Uterus (tissue), 4 donors: ENCODE results near the gene FAM90A1. TPM values are rescaled to one million over a fixed set of nuclear protein-coding genes. Genes with fewer than 3 reads are reported as not detected.
"Not testable (repeated sequence)": the region's sequence is repeated elsewhere in the genome, so short reads cannot be mapped to it uniquely, and the experiment has no call there.

Source experiments
- DNase-seq, 2 donors: peaks; one replicate each; pipeline ENCODE4 v3.0.0-alpha.2; 2019 to 2020
- H3K27ac ChIP-seq, 2 donors: fragments of 200-600 bp; sonication (generic); 1 replicate in 1 of 2; 2 replicates in 1 of 2; pipeline ENCODE4 v1.5.1; 2016 to 2018
- H3K27me3 ChIP-seq, 2 donors: fragments of 200-600 bp; sonication (generic); one replicate each; pipeline ENCODE4 v1.5.1; 2018 to 2019; ENCODE audit warnings: control low read depth in 1 of 2
- H3K36me3 ChIP-seq, 2 donors: fragments of 200-600 bp; sonication (generic); one replicate each; pipeline ENCODE4 v1.5.1; 2019; ENCODE audit warnings: control low read depth in 1 of 2
- H3K4me1 ChIP-seq, 2 donors: fragments of 200-600 bp; sonication (generic); one replicate each; pipeline ENCODE4 v1.5.1; 2018 to 2019; ENCODE audit warnings: control low read depth in 1 of 2
- H3K4me3 ChIP-seq, 2 donors: fragments of 200-600 bp; sonication (generic); 1 replicate in 1 of 2; 2 replicates in 1 of 2; pipeline ENCODE4 v1.5.1; 2018 to 2019; ENCODE audit warnings: mild to moderate bottlenecking in 1 of 2
- H3K9me3 ChIP-seq, 2 donors: fragments of 200-600 bp; sonication (generic); one replicate each; pipeline ENCODE4 v1.5.1; 2019; ENCODE audit warnings: control low read depth in 1 of 2
- POLR2A ChIP-seq, 2 donors: fragments of 450-650 bp; IDR thresholded peaks; one replicate each; pipeline ENCODE4 v1.6.1; 2016; ENCODE audit warnings: antibody characterized with exemption in 2 of 2, mild to moderate bottlenecking in 1 of 2, moderate library complexity in 1 of 2
- intact Hi-C: fragments of 100-400 bp; cut with DNase I; formaldehyde crosslinking; loops from one replicate; pipeline ENCODE4 v1.15.1; 2023; ENCODE audit warnings: low total_unique reads
- total RNA-seq, 4 donors: library from RNA; depleted of rRNA in 3 of 4; stranded (reverse); fragments of >200 nt in 3 of 4; gene quantifications; one replicate each; pipeline versions ENCODE4 v1.1.0 to v1.2.4, GENCODE V29; 2014 to 2023
- donor health status: DM: yes; HTN: yes; CAD: no.

The FAM90A1 gene
- total RNA-seq, 4 donors from 2014 or later, result 0.21 TPM; not detected in 3

- H3K4me1 ChIP-seq, H3K27me3 ChIP-seq, DNase-seq, intact Hi-C loops, H3K36me3 ChIP-seq, H3K9me3 ChIP-seq: not testable (repeated sequence)
- peak overlapping the region; percentile 85 to 96 for H3K27ac ChIP-seq
- TF ChIP-seq POLR2A (IDR thresholded peaks at IDR 0.05), result peak in 1 of 2 donors; percentile 86
- peak overlapping the region; percentile 78 to 90 for H3K4me3 ChIP-seq
These were observed 16.3 kb upstream of the FAM90A1 start for GRCh38 chr12:8243682-8244161.

- Histone ChIP-seq H3K27ac (peak overlapping the region; percentile 85 to 96), H3K4me3 (peak overlapping the region; percentile 78 to 90)
- H3K9me3 ChIP-seq, H3K27me3 ChIP-seq, H3K4me1 ChIP-seq, H3K36me3 ChIP-seq, intact Hi-C loops: not testable (repeated sequence)
- peak; percentile 29 to 70 for TF ChIP-seq POLR2A (IDR thresholded peaks at IDR 0.05)
- DNase-seq, result peak; percentile 99 to 100
These were observed 15.7 kb upstream of the FAM90A1 start for GRCh38 chr12:8242880-8243681.

- DNase-seq, H3K36me3 ChIP-seq, intact Hi-C loops, H3K4me1 ChIP-seq, H3K27me3 ChIP-seq, H3K9me3 ChIP-seq: not testable (repeated sequence)
- peak overlapping the region; percentile 78 to 90 for H3K4me3 ChIP-seq
- peak overlapping the region; percentile 67 to 96 for H3K27ac ChIP-seq
These were observed 15.1 kb upstream of the FAM90A1 start for GRCh38 chr12:8242622-8242879.

- H3K4me3 ChIP-seq, result peak overlapping the region; percentile 78 to 90
- H3K4me1 ChIP-seq, DNase-seq, H3K27me3 ChIP-seq, H3K9me3 ChIP-seq, intact Hi-C loops, H3K36me3 ChIP-seq: not testable (repeated sequence)
- peak overlapping the region; percentile 67 to 96 for H3K27ac ChIP-seq
These were observed 14.7 kb upstream of the FAM90A1 start for GRCh38 chr12:8241917-8242621.

GRCh38 chr12:8240340-8241114, 13.1 kb upstream of the FAM90A1 start:
- H3K4me1 ChIP-seq, H3K27ac ChIP-seq, H3K36me3 ChIP-seq, H3K4me3 ChIP-seq, intact Hi-C loops, H3K27me3 ChIP-seq, H3K9me3 ChIP-seq, DNase-seq: not testable (repeated sequence)

GRCh38 chr12:8237031-8237430, 9.6 kb upstream of the FAM90A1 start:
- H3K27ac ChIP-seq, intact Hi-C loops, DNase-seq, H3K4me3 ChIP-seq, H3K36me3 ChIP-seq, H3K27me3 ChIP-seq, H3K9me3 ChIP-seq, H3K4me1 ChIP-seq: not testable (repeated sequence)

GRCh38 chr12:8235316-8236157, 8.1 kb upstream of the FAM90A1 start:
- H3K9me3 ChIP-seq, H3K27ac ChIP-seq, intact Hi-C loops, H3K4me3 ChIP-seq, H3K27me3 ChIP-seq, H3K4me1 ChIP-seq, DNase-seq, H3K36me3 ChIP-seq: not testable (repeated sequence)

GRCh38 chr12:8234746-8235145, 7.3 kb upstream of the FAM90A1 start:
- DNase-seq, intact Hi-C loops, H3K36me3 ChIP-seq, H3K27ac ChIP-seq, H3K27me3 ChIP-seq, H3K4me3 ChIP-seq, H3K9me3 ChIP-seq, H3K4me1 ChIP-seq: not testable (repeated sequence)

GRCh38 chr12:8233935-8234495, 6.6 kb upstream of the FAM90A1 start:
- H3K36me3 ChIP-seq, H3K9me3 ChIP-seq, H3K4me3 ChIP-seq, H3K27ac ChIP-seq, H3K4me1 ChIP-seq, intact Hi-C loops, DNase-seq, H3K27me3 ChIP-seq: not testable (repeated sequence)

GRCh38 chr12:8233300-8233855, 6.0 kb upstream of the FAM90A1 start:
- H3K36me3 ChIP-seq, H3K27ac ChIP-seq, H3K27me3 ChIP-seq, H3K4me3 ChIP-seq, H3K4me1 ChIP-seq, intact Hi-C loops, H3K9me3 ChIP-seq, DNase-seq: not testable (repeated sequence)
